ENCODE data around the gene BTNL3. TPM values are rescaled to one million over a fixed set of nuclear protein-coding genes. Genes with fewer than 3 reads are reported as not detected.
"Not testable (repeated sequence)": the region's sequence is repeated elsewhere in the genome, so short reads cannot be mapped to it uniquely, and the experiment has no call there.

The BTNL3 gene
- total and polyA plus RNA-seq, 2 experiments from 2014 or later: 21.2 to 31.3 TPM

DNA sequence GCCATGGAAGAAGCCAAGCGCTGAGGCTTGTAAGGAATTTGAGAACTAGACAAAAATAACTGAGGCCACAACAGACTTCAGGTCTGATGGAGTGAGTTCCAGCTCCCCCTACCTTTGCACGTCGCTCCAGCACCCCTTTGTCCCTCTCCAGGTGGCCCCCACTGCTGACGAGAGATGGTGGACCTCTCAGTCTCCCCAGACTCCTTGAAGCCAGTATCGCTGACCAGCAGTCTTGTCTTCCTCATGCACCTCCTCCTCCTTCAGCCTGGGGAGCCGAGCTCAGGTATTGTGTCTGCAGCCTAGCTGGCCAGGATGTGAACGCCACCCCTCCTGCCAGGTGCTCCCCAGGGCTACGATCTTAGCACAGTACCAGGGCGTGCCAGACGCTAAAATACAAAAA, 56.7 kb downstream of the BTNL3 start:
- Histone ChIP-seq H3K27me3 (peaks cover 73% of the 10 kb centered on the region), H4K20me1 (ENCODE audit: insufficient read depth, poor library complexity, severe bottlenecking) (no peaks in the 10 kb centered on the region), H3K79me2 (no peaks in the 10 kb centered on the region), H3K9me2 (replicated peaks; ENCODE audit: insufficient read depth) (no peaks in the 10 kb centered on the region), H3K36me3 (replicated peaks; ENCODE audit: insufficient read depth, low read depth) (no peaks in the 10 kb centered on the region), H2AFZ (no peak overlapping the region), H3K9me3 (ENCODE audit: low read depth) (no peaks in the 10 kb centered on the region), H3K4me2 (no peak overlapping the region), H3K4me1 (ENCODE audit: insufficient read depth) (no peaks in the 10 kb centered on the region), H3K4me3 (no peak overlapping the region), H3K27ac (no peak overlapping the region)
- 65% methylated on average over 10 of the region's 10 CpGs for WGBS (ENCODE audit: low lambda C conversion rate, missing lambda C conversion rate)
- no peak for DNase-seq (ENCODE audit: low spot score)
- TF ChIP-seq EZH2 (IDR thresholded peaks at IDR 0.05; ENCODE audit: borderline replicate concordance) (no peak), EZH2phosphoT487 (IDR thresholded peaks at IDR 0.05; ENCODE audit: low read depth, severe bottlenecking, unreplicated experiment) (no peak)
- TF ChIP-seq, protein P1, sequence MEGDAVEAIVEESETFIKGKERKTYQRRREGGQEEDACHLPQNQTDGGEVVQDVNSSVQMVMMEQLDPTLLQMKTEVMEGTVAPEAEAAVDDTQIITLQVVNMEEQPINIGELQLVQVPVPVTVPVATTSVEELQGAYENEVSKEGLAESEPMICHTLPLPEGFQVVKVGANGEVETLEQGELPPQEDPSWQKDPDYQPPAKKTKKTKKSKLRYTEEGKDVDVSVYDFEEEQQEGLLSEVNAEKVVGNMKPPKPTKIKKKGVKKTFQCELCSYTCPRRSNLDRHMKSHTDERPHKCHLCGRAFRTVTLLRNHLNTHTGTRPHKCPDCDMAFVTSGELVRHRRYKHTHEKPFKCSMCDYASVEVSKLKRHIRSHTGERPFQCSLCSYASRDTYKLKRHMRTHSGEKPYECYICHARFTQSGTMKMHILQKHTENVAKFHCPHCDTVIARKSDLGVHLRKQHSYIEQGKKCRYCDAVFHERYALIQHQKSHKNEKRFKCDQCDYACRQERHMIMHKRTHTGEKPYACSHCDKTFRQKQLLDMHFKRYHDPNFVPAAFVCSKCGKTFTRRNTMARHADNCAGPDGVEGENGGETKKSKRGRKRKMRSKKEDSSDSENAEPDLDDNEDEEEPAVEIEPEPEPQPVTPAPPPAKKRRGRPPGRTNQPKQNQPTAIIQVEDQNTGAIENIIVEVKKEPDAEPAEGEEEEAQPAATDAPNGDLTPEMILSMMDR (IDR thresholded peaks at IDR 0.05; ENCODE audit: poor library complexity): no peak

DNA sequence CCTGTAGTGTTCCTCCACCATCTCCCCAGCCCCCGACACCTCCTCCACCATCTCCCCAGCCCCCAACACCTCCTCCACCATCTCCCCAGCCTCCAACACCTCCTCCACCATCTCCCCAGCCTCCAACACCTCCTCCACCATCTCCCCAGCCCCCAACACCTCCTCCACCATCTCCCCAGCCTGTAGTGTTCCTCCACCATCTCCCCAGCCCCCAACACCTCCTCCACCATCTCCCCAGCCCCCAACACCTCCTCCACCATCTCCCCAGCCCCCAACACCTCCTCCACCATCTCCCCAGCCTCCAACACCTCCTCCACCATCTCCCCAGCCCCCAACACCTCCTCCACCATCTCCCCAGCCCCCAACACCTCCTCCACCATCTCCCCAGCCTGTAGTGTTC, 57.2 kb downstream of the BTNL3 start:
- WGBS (ENCODE audit: low lambda C conversion rate, missing lambda C conversion rate): no CpG with 5 or more reads among the region's 1 CpG
- not testable (repeated sequence) for H3K9me2 ChIP-seq (replicated peaks; ENCODE audit: insufficient read depth); H4K20me1 ChIP-seq (ENCODE audit: insufficient read depth, poor library complexity, severe bottlenecking); H3K36me3 ChIP-seq (replicated peaks; ENCODE audit: insufficient read depth, low read depth); H3K4me2 ChIP-seq; H3K79me2 ChIP-seq; DNase-seq (ENCODE audit: low spot score); H3K9me3 ChIP-seq (ENCODE audit: low read depth); H3K27ac ChIP-seq; H3K4me3 ChIP-seq; H3K4me1 ChIP-seq (ENCODE audit: insufficient read depth); H2AFZ ChIP-seq
- peaks cover 73% of the 10 kb centered on the region for H3K27me3 ChIP-seq

DNA sequence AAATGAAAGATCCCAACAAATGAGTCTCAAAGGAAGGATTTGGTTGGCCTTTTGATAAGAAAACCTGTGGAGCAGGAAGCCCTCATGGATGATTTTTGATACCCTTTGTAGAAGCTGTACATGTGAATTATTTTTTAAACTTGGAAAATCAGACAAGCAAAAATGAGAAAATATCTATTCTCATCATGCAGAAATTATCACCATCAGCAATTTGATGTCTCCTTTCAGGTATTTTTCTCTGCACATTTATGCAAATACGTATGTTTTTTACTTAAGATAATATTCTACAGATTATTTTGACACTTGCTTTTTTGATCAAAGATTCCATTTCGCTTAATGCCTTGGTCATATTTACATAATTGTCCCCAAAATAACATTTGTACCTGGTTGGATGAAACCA, 58.6 kb downstream of the BTNL3 start:
- H3K4me2 ChIP-seq: no peak overlapping the region
- peaks cover 73% of the 10 kb centered on the region for H3K27me3 ChIP-seq
- H2AFZ ChIP-seq: no peak overlapping the region
- no peaks in the 10 kb centered on the region for H3K9me2 ChIP-seq (replicated peaks; ENCODE audit: insufficient read depth)
- H4K20me1 ChIP-seq (ENCODE audit: insufficient read depth, poor library complexity, severe bottlenecking): no peaks in the 10 kb centered on the region
- no peak for DNase-seq (ENCODE audit: low spot score)
- no peaks in the 10 kb centered on the region for H3K9me3 ChIP-seq (ENCODE audit: low read depth)
- H3K4me3 ChIP-seq: no peak overlapping the region
- H3K36me3 ChIP-seq (replicated peaks; ENCODE audit: insufficient read depth, low read depth): no peaks in the 10 kb centered on the region
- H3K27ac ChIP-seq: no peak overlapping the region
- TF ChIP-seq EZH2phosphoT487 (IDR thresholded peaks at IDR 0.05; ENCODE audit: low read depth, severe bottlenecking, unreplicated experiment): no peak
- TF ChIP-seq EZH2 (IDR thresholded peaks at IDR 0.05; ENCODE audit: borderline replicate concordance): no peak
- TF ChIP-seq, protein P1 (IDR thresholded peaks at IDR 0.05; ENCODE audit: poor library complexity): no peak
- no peaks in the 10 kb centered on the region for H3K4me1 ChIP-seq (ENCODE audit: insufficient read depth)
- H3K79me2 ChIP-seq: no peaks in the 10 kb centered on the region
- 81% methylated on average over 2 of the region's 2 CpGs for WGBS (ENCODE audit: low lambda C conversion rate, missing lambda C conversion rate)

DNA sequence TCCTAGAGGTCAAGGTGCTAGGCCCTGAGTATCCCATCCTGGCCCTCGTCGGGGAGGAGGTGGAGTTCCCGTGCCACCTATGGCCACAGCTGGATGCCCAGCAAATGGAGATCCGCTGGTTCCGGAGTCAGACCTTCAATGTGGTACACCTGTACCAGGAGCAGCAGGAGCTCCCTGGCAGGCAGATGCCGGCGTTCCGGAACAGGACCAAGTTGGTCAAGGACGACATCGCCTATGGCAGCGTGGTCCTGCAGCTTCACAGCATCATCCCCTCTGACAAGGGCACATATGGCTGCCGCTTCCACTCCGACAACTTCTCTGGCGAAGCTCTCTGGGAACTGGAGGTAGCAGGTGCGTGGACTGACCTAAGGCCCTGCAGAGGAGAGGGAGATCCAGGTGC, 59.3 kb downstream of the BTNL3 start:
- no peaks in the 10 kb centered on the region for H3K36me3 ChIP-seq (replicated peaks; ENCODE audit: insufficient read depth, low read depth)
- peaks cover 72% of the 10 kb centered on the region for H3K27me3 ChIP-seq
- WGBS (ENCODE audit: low lambda C conversion rate, missing lambda C conversion rate): 93% methylated on average over 15 of the region's 15 CpGs
- DNase-seq (ENCODE audit: low spot score): no peak
- H4K20me1 ChIP-seq (ENCODE audit: insufficient read depth, poor library complexity, severe bottlenecking): no peaks in the 10 kb centered on the region
- H3K4me1 ChIP-seq (ENCODE audit: insufficient read depth): no peaks in the 10 kb centered on the region
- TF ChIP-seq EZH2 (IDR thresholded peaks at IDR 0.05; ENCODE audit: borderline replicate concordance) (no peak), EZH2phosphoT487 (IDR thresholded peaks at IDR 0.05; ENCODE audit: low read depth, severe bottlenecking, unreplicated experiment) (no peak)
- TF ChIP-seq, protein P1 (IDR thresholded peaks at IDR 0.05; ENCODE audit: poor library complexity): no peak
- no peak overlapping the region for H2AFZ ChIP-seq
- H3K9me2 ChIP-seq (replicated peaks; ENCODE audit: insufficient read depth): no peaks in the 10 kb centered on the region
- no peaks in the 10 kb centered on the region for H3K9me3 ChIP-seq (ENCODE audit: low read depth)
- no peaks in the 10 kb centered on the region for H3K79me2 ChIP-seq
- H3K4me2 ChIP-seq: no peak overlapping the region
- H3K4me3 ChIP-seq: no peak overlapping the region
- no peak overlapping the region for H3K27ac ChIP-seq
